ENCODE data around the gene SLC12A7. TPM values are rescaled to one million over a fixed set of nuclear protein-coding genes. Genes with fewer than 3 reads are reported as not detected.

Gene SLC12A7
- total and polyA plus RNA-seq, 2 of the 13 experiments (the other 11 are each of a cell fraction or from before 2014, with no cell fraction given): 14.0 to 18.5 TPM

GRCh38 chr5:1095990-1096363 lies 15.9 kb downstream of the SLC12A7 start (continued):
- no peak for TF ChIP-seq ZHX1 (CRISPR knock-in tag; IDR thresholded peaks at IDR 0.05; ENCODE audit: low read depth)
- no peak for TF ChIP-seq RXRA (CRISPR knock-in tag; IDR thresholded peaks at IDR 0.05)
- no peak for TF ChIP-seq ZNF704 (CRISPR knock-in tag; IDR thresholded peaks at IDR 0.05; ENCODE audit: borderline replicate concordance)
- TF ChIP-seq HOMEZ (CRISPR knock-in tag; IDR thresholded peaks at IDR 0.05; ENCODE audit: low read depth): no peak

- DNase-seq (ENCODE audit: low spot score): no peak
- Histone ChIP-seq H3K9ac (ENCODE audit: insufficient read depth, low read depth, low read length) (no peak overlapping the region), H3K36me3 (replicated peaks in 1 of 2; ENCODE audit: control insufficient read depth in 1 of 2, insufficient read depth in 2 of 2, low read length in 2 of 2) (peaks cover 20 to 63% of the 10 kb centered on the region in 2 experiments; a peak in 4 of 5 replicates), H3K4me2 (ENCODE audit: low read depth, low read length) (no peak overlapping the region), H3K27ac (ENCODE audit: extremely low read length, insufficient read depth, low read length) (no peak overlapping the region), H3K27me3 (ENCODE audit: control insufficient read depth in 1 of 2, insufficient read depth in 2 of 2, low read length in 2 of 2) (no peaks in the 10 kb centered on the region), H3K79me2 (ENCODE audit: insufficient read depth, low read length) (peaks cover 18% of the 10 kb centered on the region), H3K9me3 (ENCODE audit: low read length) (no peaks in the 10 kb centered on the region), H3K4me3 (replicated peaks in 1 of 3; ENCODE audit: insufficient read depth in 1 of 3, low read depth in 2 of 3, low read length in 3 of 3) (no peak overlapping the region), H3K4me1 (ENCODE audit: insufficient read depth, low read length) (no peaks in the 10 kb centered on the region), H4K20me1 (ENCODE audit: insufficient read depth, low read length) (peaks cover 12% of the 10 kb centered on the region; the same call in 1 of the 2 replicates), H2AFZ (ENCODE audit: low read length) (no peak overlapping the region)
- in situ Hi-C loops (cut with HindIII; ENCODE audit: extremely low pct_ligation_motif_present, low pct_unique_long_range_greater_than_20kb) (no loop called here), intact Hi-C loops (cut with micrococcal nuclease; ENCODE audit: unreplicated experiment) (no loop called here)
- POLR2A ChIA-PET: interaction anchor here (2.9 kb wide), 1 partner anchor 10 kb away, joined by 15 read pairs; no protein-coding TSS in a partner anchor
- FAIRE-seq: no peak
- no TSS peak for BruUV-seq (replicated peaks)
- 93% methylated on average over 3 of the region's 22 CpGs for WGBS (ENCODE audit: low lambda C conversion rate)
- TF ChIP-seq TEF (CRISPR knock-in tag; IDR thresholded peaks at IDR 0.05) (no peak), AGO2 (optimal IDR thresholded peaks at IDR 0.05; ENCODE audit: low read depth, low read length) (peak; percentile 74), ZNF564 (CRISPR knock-in tag; IDR thresholded peaks at IDR 0.05) (no peak), RBFOX2 (IDR thresholded peaks at IDR 0.05; ENCODE audit: low read depth, low read length) (peak; percentile 61), GATAD1 (CRISPR knock-in tag; IDR thresholded peaks at IDR 0.05) (no peak), ZBTB39 (CRISPR knock-in tag; IDR thresholded peaks at IDR 0.05) (no peak)
- no peak for ATAC-seq
- CTCF ChIA-PET (ENCODE audit: low intra/inter-chr PET ratio, low total read pairs): no interaction called here
Observed at GRCh38 chr5:1095302-1095989, 16.4 kb downstream of the SLC12A7 start.
